Activated CD4-positive, alpha-beta T cell treated with anti-CD3 and anti-CD28 coated beads, Interleukin-2, Interleukin-6, amounts not matched to agents 100 ng/mL and 50 ng/mL, durations not matched to agents 16 hours and 8 hours (primary cell): ENCODE results near the gene USP17L18.
"Not testable (repeated sequence)": the region's sequence is repeated elsewhere in the genome, so short reads cannot be mapped to it uniquely, and the experiment has no call there.

Source experiments
- DNase-seq: peaks from one replicate; pipeline ENCODE4 v3.0.0-alpha.2; 2020

Gene USP17L18, protein sequence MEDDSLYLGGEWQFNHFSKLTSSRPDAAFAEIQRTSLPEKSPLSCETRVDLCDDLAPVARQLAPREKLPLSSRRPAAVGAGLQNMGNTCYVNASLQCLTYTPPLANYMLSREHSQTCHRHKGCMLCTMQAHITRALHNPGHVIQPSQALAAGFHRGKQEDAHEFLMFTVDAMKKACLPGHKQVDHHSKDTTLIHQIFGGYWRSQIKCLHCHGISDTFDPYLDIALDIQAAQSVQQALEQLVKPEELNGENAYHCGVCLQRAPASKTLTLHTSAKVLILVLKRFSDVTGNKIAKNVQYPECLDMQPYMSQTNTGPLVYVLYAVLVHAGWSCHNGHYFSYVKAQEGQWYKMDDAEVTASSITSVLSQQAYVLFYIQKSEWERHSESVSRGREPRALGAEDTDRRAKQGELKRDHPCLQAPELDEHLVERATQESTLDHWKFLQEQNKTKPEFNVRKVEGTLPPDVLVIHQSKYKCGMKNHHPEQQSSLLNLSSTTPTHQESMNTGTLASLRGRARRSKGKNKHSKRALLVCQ

DNA sequence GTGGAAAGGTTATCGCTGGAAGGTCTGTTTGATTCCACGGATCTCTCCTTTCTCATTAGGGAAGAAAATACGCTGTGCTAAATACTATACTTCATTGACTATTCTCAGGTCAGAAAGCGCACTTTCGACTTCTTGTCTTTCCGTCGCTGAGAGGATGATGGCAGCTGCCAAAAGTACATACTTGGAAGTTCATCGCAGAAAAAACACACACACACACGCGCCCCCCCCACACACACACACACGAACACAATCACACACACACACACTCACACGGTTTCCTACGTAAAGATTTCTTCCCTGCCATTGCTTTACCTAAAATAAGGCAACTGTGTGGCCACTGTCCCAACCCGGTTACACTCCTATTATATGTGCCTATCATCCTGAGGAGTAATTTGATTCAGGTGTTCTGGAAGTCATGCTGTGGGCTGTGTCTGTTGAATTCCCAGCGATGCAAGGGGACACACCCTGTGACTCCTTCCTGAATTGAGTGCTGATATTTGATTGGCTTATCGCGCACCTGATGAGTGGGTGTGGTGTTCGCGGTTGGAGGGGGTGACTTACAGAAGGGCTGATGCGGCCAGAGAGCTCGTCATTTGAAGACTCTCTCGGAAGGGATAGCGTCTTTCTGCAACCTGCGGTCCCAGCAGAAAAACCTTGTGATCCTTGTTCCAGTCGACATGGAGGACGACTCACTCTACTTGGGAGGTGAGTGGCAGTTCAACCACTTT is at the start of gene USP17L18:
TSS of gene USP17L18 (plus strand) at position 678 of the 728 bp plus-strand sequence. CDS start at position 678, 0 bp downstream.
- peak; percentile 0 for DNase-seq

DNA sequence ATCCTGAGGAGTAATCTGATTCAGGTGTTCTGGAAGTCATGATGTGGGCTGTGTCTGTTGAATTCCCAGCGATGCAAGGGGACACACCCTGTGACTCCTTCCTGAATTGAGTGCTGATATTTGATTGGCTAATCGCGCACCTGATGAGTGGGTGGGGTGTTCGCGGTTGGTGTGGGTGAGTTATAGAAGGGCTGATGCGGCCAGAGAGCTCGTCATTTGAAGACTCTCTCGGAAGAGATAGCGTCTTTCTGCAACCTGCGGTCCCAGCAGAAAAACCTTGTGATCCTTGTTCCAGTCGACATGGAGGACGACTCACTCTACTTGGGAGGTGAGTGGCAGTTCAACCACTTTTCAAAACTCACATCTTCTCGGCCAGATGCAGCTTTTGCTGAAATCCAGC is 38.1 kb upstream of the USP17L18 start, which contains the start of gene USP17L10:
TSS of gene USP17L10 (plus strand) at position 301 of the 400 bp plus-strand sequence. CDS start at position 301, 0 bp downstream.
- DNase-seq = not testable (repeated sequence)

DNA sequence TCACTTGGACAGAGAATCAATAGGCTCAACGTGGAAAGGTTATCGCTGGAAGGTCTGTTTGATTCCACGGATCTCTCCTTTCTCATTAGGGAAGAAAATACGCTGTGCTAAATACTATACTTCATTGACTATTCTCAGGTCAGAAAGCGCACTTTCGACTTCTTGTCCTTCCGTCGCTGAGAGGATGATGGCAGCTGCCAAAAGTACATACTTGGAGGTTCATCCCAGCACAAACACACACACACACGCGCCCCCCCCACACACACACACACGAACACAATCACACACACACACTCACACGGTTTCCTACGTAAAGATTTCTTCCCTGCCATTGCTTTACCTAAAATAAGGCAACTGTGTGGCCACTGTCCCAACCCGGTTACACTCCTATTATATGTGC is 33.7 kb upstream of the USP17L18 start:
- not testable (repeated sequence) for DNase-seq

DNA sequence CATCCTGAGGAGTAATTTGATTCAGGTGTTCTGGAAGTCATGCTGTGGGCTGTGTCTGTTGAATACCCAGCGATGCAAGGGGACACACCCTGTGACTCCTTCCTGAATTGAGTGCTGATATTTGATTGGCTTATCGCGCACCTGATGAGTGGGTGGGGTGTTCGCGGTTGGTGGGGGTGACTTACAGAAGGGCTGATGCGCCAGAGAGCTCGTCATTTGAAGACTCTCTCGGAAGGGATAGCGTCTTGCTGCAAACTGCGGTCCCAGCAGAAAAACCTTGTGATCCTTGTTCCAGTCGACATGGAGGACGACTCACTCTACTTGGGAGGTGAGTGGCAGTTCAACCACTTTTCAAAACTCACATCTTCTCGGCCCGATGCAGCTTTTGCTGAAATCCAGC is 33.3 kb upstream of the USP17L18 start, which contains the start of gene USP17L11:
TSS of gene USP17L11 (plus strand) at position 301 of the 400 bp plus-strand sequence. CDS start at position 301, 0 bp downstream.
- DNase-seq = not testable (repeated sequence)

DNA sequence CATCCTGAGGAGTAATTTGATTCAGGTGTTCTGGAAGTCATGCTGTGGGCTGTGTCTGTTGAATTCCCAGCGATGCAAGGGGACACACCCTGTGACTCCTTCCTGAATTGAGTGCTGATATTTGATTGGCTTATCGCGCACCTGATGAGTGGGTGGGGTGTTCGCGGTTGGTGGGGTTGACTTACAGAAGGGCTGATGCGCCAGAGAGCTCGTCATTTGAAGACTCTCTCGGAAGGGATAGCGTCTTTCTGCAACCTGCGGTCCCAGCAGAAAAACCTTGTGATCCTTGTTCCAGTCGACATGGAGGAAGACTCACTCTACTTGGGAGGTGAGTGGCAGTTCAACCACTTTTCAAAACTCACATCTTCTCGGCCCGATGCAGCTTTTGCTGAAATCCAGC is 28.6 kb upstream of the USP17L18 start, which contains the start of gene USP17L12:
TSS of gene USP17L12 (plus strand) at position 301 of the 400 bp plus-strand sequence. CDS start at position 301, 0 bp downstream.
- DNase-seq = not testable (repeated sequence)

DNA sequence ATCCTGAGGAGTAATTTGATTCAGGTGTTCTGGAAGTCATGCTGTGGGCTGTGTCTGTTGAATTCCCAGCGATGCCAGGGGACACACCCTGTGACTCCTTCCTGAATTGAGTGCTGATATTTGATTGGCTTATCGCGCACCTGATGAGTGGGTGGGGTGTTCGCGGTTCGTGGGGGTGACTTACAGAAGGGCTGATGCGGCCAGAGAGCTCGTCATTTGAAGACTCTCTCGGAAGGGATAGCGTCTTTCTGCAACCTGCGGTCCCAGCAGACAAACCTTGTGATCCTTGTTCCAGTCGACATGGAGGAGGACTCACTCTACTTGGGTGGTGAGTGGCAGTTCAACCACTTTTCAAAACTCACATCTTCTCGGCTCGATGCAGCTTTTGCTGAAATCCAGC is 23.8 kb upstream of the USP17L18 start, which contains the start of gene USP17L13:
TSS of gene USP17L13 (plus strand) at position 301 of the 400 bp plus-strand sequence. CDS start at position 301, 0 bp downstream.
- not testable (repeated sequence) for DNase-seq

DNA sequence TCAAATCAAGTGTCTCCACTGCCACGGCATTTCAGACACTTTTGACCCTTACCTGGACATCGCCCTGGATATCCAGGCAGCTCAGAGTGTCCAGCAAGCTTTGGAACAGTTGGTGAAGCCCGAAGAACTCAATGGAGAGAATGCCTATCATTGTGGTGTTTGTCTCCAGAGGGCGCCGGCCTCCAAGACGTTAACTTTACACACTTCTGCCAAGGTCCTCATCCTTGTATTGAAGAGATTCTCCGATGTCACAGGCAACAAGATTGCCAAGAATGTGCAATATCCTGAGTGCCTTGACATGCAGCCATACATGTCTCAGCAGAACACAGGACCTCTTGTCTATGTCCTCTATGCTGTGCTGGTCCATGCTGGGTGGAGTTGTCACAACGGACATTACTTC is 18.2 kb upstream of the USP17L18 start:
- DNase-seq = not testable (repeated sequence)

DNA sequence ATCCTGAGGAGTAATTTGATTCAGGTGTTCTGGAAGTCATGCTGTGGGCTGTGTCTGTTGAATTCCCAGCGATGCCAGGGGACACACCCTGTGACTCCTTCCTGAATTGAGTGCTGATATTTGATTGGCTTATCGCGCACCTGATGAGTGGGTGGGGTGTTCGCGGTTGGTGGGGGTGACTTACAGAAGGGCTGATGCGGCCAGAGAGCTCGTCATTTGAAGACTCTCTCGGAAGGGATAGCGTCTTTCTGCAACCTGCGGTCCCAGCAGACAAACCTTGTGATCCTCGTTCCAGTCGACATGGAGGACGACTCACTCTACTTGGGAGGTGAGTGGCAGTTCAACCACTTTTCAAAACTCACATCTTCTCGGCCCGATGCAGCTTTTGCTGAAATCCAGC is 14.3 kb upstream of the USP17L18 start, which contains the start of gene USP17L15:
TSS of gene USP17L15 (plus strand) at position 301 of the 400 bp plus-strand sequence. CDS start at position 301, 0 bp downstream.
- not testable (repeated sequence) for DNase-seq

DNA sequence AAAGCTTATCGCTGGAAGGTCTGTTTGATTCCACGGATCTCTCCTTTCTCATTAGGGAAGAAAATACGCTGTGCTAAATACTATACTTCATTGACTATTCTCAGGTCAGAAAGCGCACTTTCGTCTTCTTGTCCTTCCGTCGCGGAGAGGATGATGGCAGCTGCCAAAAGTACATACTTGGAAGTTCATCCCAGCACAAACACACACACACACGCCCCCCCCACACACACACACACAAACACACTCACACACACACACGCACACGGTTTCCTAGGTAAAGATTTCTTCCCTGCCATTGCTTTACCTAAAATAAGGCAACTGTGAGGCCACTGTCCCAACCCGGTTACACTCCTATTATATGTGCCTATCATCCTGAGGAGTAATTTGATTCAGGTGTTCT is 10.0 kb upstream of the USP17L18 start:
- DNase-seq = not testable (repeated sequence)

DNA sequence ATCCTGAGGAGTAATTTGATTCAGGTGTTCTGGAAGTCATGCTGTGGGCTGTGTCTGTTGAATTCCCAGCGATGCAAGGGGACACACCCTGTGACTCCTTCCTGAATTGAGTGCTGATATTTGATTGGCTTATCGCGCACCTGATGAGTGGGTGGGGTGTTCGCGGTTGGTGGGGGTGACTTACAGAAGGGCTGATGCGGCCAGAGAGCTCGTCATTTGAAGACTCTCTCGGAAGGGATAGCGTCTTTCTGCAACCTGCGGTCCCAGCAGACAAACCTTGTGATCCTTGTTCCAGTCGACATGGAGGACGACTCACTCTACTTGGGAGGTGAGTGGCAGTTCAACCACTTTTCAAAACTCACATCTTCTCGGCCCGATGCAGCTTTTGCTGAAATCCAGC is 4.9 kb upstream of the USP17L18 start, which contains the start of gene USP17L17:
TSS of gene USP17L17 (plus strand) at position 301 of the 400 bp plus-strand sequence. CDS start at position 301, 0 bp downstream.
- not testable (repeated sequence) for DNase-seq

DNA sequence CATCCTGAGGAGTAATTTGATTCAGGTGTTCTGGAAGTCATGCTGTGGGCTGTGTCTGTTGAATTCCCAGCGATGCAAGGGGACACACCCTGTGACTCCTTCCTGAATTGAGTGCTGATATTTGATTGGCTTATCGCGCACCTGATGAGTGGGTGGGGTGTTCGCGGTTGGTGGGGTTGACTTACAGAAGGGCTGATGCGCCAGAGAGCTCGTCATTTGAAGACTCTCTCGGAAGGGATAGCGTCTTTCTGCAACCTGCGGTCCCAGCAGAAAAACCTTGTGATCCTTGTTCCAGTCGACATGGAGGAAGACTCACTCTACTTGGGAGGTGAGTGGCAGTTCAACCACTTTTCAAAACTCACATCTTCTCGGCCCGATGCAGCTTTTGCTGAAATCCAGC is 4.6 kb downstream of the USP17L18 start, which contains the start of gene USP17L19:
TSS of gene USP17L19 (plus strand) at position 301 of the 400 bp plus-strand sequence. CDS start at position 301, 0 bp downstream.
- not testable (repeated sequence) for DNase-seq

DNA sequence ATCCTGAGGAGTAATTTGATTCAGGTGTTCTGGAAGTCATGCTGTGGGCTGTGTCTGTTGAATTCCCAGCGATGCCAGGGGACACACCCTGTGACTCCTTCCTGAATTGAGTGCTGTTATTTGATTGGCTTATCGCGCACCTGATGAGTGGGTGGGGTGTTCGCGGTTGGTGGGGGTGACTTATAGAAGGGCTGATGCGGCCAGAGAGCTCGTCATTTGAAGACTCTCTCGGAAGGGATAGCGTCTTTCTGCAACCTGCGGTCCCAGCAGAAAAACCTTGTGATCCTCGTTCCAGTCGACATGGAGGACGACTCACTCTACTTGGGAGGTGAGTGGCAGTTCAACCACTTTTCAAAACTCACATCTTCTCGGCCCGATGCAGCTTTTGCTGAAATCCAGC is 9.4 kb downstream of the USP17L18 start, which contains the start of gene USP17L20:
TSS of gene USP17L20 (plus strand) at position 301 of the 400 bp plus-strand sequence. CDS start at position 301, 0 bp downstream.
- DNase-seq = not testable (repeated sequence)

DNA sequence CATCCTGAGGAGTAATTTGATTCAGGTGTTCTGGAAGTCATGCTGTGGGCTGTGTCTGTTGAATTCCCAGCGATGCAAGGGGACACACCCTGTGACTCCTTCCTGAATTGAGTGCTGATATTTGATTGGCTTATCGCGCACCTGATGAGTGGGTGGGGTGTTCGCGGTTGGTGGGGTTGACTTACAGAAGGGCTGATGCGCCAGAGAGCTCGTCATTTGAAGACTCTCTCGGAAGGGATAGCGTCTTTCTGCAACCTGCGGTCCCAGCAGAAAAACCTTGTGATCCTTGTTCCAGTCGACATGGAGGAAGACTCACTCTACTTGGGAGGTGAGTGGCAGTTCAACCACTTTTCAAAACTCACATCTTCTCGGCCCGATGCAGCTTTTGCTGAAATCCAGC is 14.1 kb downstream of the USP17L18 start, which contains the start of gene USP17L21:
TSS of gene USP17L21 (plus strand) at position 301 of the 400 bp plus-strand sequence. CDS start at position 301, 0 bp downstream.
- DNase-seq = not testable (repeated sequence)

DNA sequence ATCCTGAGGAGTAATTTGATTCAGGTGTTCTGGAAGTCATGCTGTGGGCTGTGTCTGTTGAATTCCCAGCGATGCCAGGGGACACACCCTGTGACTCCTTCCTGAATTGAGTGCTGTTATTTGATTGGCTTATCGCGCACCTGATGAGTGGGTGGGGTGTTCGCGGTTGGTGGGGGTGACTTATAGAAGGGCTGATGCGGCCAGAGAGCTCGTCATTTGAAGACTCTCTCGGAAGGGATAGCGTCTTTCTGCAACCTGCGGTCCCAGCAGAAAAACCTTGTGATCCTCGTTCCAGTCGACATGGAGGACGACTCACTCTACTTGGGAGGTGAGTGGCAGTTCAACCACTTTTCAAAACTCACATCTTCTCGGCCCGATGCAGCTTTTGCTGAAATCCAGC is 18.9 kb downstream of the USP17L18 start, which contains the start of gene USP17L22:
TSS of gene USP17L22 (plus strand) at position 301 of the 400 bp plus-strand sequence. CDS start at position 301, 0 bp downstream.
- DNase-seq = not testable (repeated sequence)

DNA sequence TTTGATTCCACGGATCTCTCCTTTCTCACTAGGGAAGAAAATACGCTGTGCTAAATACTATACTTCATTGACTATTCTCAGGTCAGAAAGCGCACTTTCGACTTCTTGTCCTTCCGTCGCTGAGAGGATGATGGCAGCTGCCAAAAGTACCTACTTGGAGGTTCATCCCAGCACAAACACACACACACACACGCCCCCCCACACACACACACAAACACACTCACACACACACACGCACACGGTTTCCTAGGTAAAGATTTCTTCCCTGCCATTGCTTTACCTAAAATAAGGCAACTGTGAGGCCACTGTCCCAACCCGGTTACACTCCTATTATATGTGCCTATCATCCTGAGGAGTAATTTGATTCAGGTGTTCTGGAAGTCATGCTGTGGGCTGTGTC is 23.3 kb downstream of the USP17L18 start:
- peak; percentile 11 for DNase-seq
